Upper lobe of right lung (tissue), 1 donor: Measurements from ENCODE around the gene HSPG2. TPM values are rescaled to one million over a fixed set of nuclear protein-coding genes. Genes with fewer than 3 reads are reported as not detected.
A peak's percentile ranks its signal among the peaks of the same experiment; 100 is the strongest.

Experiments
- ATAC-seq: fragments of 200-7000 bp; cut with Tn5 transposase; one replicate; pipeline ENCODE4 v1.9.1; 2020; ENCODE audit warnings: mild to moderate bottlenecking, moderate library complexity
- DNase-seq: peaks from one replicate; pipeline ENCODE4 v3.0.0-alpha.2; 2020
- H3K27ac ChIP-seq: fragments of 200-600 bp; one replicate; pipeline ENCODE4 v1.8.0; 2022
- H3K27me3 ChIP-seq: fragments of 200-600 bp; one replicate; pipeline ENCODE4 v1.8.0; 2022; ENCODE audit warnings: mild to moderate bottlenecking
- H3K36me3 ChIP-seq: fragments of 200-600 bp; one replicate; pipeline ENCODE4 v1.8.0; 2022
- H3K4me1 ChIP-seq: fragments of 200-600 bp; one replicate; pipeline ENCODE4 v1.8.0; 2022
- H3K4me3 ChIP-seq: fragments of 200-600 bp; one replicate; pipeline ENCODE4 v1.8.0; 2022; ENCODE audit warnings: mild to moderate bottlenecking
- H3K9me3 ChIP-seq: fragments of 200-600 bp; one replicate; pipeline ENCODE4 v1.8.0; 2022
- intact Hi-C: fragments of 100-400 bp; cut with DNase I; formaldehyde crosslinking; loops from one replicate; pipeline ENCODE4 v1.11.0; 2022
- total RNA-seq: library from RNA; stranded (reverse); fragmentation: NEBNext Ultra II Directional; extraction: Animal tissue kit (Norgen Biotek cat#: 25700); gene quantifications from one replicate; pipeline ENCODE4 v1.2.1, GENCODE V29; 2021
- TF ChIP-seq, protein P1 (sequence below): fragments of 200-600 bp; IDR thresholded peaks from one replicate; pipeline ENCODE4 v1.8.0; 2022; ENCODE audit warnings: antibody characterized with exemption
- donor health status: DM: no; HTN: yes; CAD: no; lungs with severe emphysema.

Gene HSPG2
- total RNA-seq, 1 donor from 2014 or later: 393 TPM

- ATAC-seq: peak; percentile 19
- DNase-seq: no peak
- Histone ChIP-seq H3K27me3 (no peaks in the 10 kb centered on the region), H3K4me1 (no peaks in the 10 kb centered on the region), H3K36me3 (peaks cover 52% of the 10 kb centered on the region), H3K9me3 (no peaks in the 10 kb centered on the region), H3K4me3 (no peak overlapping the region), H3K27ac (no peak overlapping the region)
- intact Hi-C loops: no loop called here
- TF ChIP-seq, protein P1, sequence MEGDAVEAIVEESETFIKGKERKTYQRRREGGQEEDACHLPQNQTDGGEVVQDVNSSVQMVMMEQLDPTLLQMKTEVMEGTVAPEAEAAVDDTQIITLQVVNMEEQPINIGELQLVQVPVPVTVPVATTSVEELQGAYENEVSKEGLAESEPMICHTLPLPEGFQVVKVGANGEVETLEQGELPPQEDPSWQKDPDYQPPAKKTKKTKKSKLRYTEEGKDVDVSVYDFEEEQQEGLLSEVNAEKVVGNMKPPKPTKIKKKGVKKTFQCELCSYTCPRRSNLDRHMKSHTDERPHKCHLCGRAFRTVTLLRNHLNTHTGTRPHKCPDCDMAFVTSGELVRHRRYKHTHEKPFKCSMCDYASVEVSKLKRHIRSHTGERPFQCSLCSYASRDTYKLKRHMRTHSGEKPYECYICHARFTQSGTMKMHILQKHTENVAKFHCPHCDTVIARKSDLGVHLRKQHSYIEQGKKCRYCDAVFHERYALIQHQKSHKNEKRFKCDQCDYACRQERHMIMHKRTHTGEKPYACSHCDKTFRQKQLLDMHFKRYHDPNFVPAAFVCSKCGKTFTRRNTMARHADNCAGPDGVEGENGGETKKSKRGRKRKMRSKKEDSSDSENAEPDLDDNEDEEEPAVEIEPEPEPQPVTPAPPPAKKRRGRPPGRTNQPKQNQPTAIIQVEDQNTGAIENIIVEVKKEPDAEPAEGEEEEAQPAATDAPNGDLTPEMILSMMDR: no peak
These were observed 114.8 kb downstream of the HSPG2 start for GRCh38 chr1:21822349-21822748.

DNA sequence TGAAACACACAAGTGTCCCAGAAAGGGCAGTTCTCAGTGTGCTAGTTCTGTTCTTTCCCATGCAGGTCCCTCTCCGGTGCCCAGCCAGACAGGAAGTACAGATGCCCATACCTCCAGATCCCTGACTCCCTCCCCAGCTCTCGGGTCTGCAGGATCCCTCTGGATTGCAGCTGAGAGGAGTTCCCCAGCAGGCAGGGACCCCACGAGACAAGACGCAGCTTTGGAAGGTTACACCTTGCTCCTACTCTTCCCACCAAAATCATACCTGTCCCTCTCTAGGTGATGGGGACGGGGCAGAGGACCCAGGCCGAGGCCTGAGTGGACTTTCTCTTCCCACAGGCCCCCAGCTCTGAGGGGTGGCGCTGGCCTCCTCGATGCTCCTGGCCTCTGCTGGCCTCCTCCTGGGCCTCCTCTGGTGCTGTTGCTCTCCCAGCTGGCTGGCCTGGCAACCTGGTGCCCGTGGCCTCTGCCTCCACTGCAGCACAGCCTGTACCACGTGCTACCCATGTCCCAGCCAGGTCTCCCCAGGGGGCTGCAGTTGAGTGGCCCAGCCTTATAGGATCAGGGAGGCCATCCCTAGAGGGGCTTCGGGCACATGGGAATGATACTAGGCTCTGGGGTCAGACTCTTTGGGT, 115.6 kb downstream of the HSPG2 start:
- Histone ChIP-seq H3K4me1 (no peaks in the 10 kb centered on the region), H3K27ac (no peak overlapping the region), H3K9me3 (no peaks in the 10 kb centered on the region), H3K36me3 (peaks cover 44% of the 10 kb centered on the region), H3K27me3 (no peaks in the 10 kb centered on the region), H3K4me3 (no peak overlapping the region)
- DNase-seq (no peak), ATAC-seq (peak; percentile 5)
- TF ChIP-seq, protein P1: no peak
- intact Hi-C loops: no loop called here

GRCh38 chr1:21820597-21821232, 116.4 kb downstream of the HSPG2 start:
- H3K4me1 ChIP-seq: peaks cover 2% of the 10 kb centered on the region
- intact Hi-C loops: no loop called here
- no peaks in the 10 kb centered on the region for H3K27me3 ChIP-seq
- ATAC-seq (no peak), DNase-seq (no peak)
- peaks cover 36% of the 10 kb centered on the region for H3K36me3 ChIP-seq
- H3K27ac ChIP-seq: no peak overlapping the region
- H3K4me3 ChIP-seq: no peak overlapping the region
- H3K9me3 ChIP-seq: no peaks in the 10 kb centered on the region
- TF ChIP-seq, protein P1: no peak

GRCh38 chr1:21818656-21819055, 118.5 kb downstream of the HSPG2 start:
- H3K27ac ChIP-seq: no peak overlapping the region
- intact Hi-C loops: no loop called here

GRCh38 chr1:21816602-21817302, 120.4 kb downstream of the HSPG2 start:
- TF ChIP-seq, protein P1: no peak
- H3K9me3 ChIP-seq: no peaks in the 10 kb centered on the region

More at GRCh38 chr1:21818656-21819055, 118.5 kb downstream of the HSPG2 start:
- Histone ChIP-seq H3K36me3 (peaks cover 15% of the 10 kb centered on the region), H3K27me3 (no peaks in the 10 kb centered on the region), H3K4me3 (no peak overlapping the region), H3K9me3 (no peaks in the 10 kb centered on the region), H3K4me1 (peaks cover 10% of the 10 kb centered on the region)
- DNase-seq: no peak
- peak; percentile 34 for ATAC-seq
- TF ChIP-seq, protein P1: no peak

More at GRCh38 chr1:21816602-21817302, 120.4 kb downstream of the HSPG2 start:
- Histone ChIP-seq H3K4me3 (no peak overlapping the region), H3K36me3 (no peaks in the 10 kb centered on the region), H3K4me1 (peaks cover 10% of the 10 kb centered on the region), H3K27ac (no peak overlapping the region), H3K27me3 (no peaks in the 10 kb centered on the region)
- ATAC-seq: no peak
- intact Hi-C loops: no loop called here
- DNase-seq: no peak
